GM10266 (cell line): ENCODE data around the gene BACH1.

Experiments used
- DNase-seq: peaks from one replicate; pipeline ENCODE4 v3.0.0; 2012; ENCODE audit errors: extremely low spot score
- CTCF ChIP-seq: IDR thresholded peaks from 2 replicates; pipeline ENCODE4 v1.5.1; 2012; ENCODE audit warnings: mild to moderate bottlenecking, low read depth; ENCODE audit not compliant: control insufficient read depth, insufficient read depth; ENCODE audit errors: missing control alignments

BACH1 gene

GRCh38 chr21:29296446-29296845, 2.3 kb upstream of the BACH1 start:
- DNase-seq = no peak
- no peak for TF ChIP-seq CTCF

GRCh38 chr21:29297483-29298347, 1.0 kb upstream of the BACH1 start:
- DNase-seq = no peak
- no peak for TF ChIP-seq CTCF

- TF ChIP-seq CTCF = no peak
These were observed 559 bp downstream of the BACH1 start for GRCh38 chr21:29299046-29299915.

GRCh38 chr21:29299916-29300806, 1.4 kb downstream of the BACH1 start:
- peak; percentile 85 for DNase-seq
- no peak for TF ChIP-seq CTCF

More at GRCh38 chr21:29299046-29299915, 559 bp downstream of the BACH1 start:
- no peak for DNase-seq

GRCh38 chr21:29300807-29301138, 2.1 kb downstream of the BACH1 start:
- no peak for TF ChIP-seq CTCF
- DNase-seq = no peak

- no peak for TF ChIP-seq CTCF
- DNase-seq = no peak
These were observed 3.0 kb downstream of the BACH1 start for GRCh38 chr21:29301691-29302090.
